Neural cell (in vitro differentiated cells): Measurements from ENCODE around the gene PACC1.

Source experiments
- EP300 ChIP-seq: fragments of 450-650 bp; conservative IDR thresholded peaks from 2 replicates; pipeline ENCODE4 v1.6.1; 2014; ENCODE audit warnings: antibody characterized with exemption, mild to moderate bottlenecking, moderate library complexity; ENCODE audit not compliant: poor library complexity, severe bottlenecking
- EZH2 ChIP-seq: fragments of 200-600, 300-800 bp; shearing (Covaris generic), sonication (generic); IDR thresholded peaks from 2 replicates; pipeline ENCODE4 v1.6.1; 2014; ENCODE audit warnings: antibody characterized with exemption, low read length, borderline replicate concordance, mild to moderate bottlenecking; ENCODE audit not compliant: insufficient read depth, poor library complexity, severe bottlenecking
- POLR2AphosphoS5 ChIP-seq: IDR thresholded peaks from 2 replicates; pipeline ENCODE4 v1.6.1; 2012
- RAD21 ChIP-seq: fragments of 450-650 bp; conservative IDR thresholded peaks from 2 replicates; pipeline ENCODE4 v1.6.1; 2014; ENCODE audit warnings: antibody characterized with exemption, mild to moderate bottlenecking, moderate library complexity
- SMC3 ChIP-seq: fragments of 450-650 bp; conservative IDR thresholded peaks from 2 replicates; pipeline ENCODE4 v1.6.1; 2014; ENCODE audit warnings: antibody characterized with exemption, mild to moderate bottlenecking, moderate library complexity; ENCODE audit not compliant: poor library complexity
- TF ChIP-seq, protein P1 (sequence below): fragments of 450-650 bp; IDR thresholded peaks from 2 replicates; pipeline ENCODE4 v1.5.1; 2014; ENCODE audit warnings: antibody characterized with exemption, mild to moderate bottlenecking, moderate library complexity; ENCODE audit not compliant: poor library complexity, severe bottlenecking

DNA sequence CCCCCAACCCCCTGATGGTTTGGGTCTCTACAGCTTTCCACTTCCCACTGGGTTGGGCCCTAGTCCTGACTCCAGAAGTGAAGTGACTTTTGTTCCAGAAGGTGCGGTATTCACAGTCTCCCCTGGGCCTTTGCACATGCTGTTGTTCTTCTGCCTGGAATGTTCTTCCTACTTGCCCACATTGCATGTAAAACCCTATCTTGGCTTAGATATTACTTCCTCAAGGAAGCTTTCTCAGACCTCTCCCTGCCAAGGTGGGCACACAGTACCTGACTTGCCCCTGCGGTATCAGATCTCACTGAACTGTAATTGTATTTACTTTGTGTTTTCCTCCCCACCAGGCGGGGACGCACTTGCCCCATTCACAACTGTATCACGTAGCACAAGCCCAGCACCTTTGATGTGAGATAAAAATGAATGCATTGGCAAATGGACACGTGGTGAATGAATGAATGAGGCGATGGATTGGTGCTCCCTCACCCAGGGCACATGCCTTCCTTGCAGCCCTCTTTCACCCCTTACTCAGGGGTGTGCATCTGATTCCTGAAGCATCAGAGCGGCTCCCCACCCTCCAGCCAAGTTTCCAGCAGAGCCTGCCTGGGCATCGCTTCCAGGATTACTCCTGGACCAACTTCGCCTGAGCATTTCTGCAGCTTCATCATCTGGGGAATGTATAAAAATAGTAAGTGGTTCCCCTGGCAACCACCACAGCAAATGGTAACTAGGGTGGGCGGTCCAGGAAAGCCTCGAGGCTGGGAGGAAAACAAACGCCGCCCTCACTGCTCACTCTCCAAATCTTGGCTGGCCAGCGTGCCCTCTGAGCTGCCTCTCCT lies 37.9 kb upstream of the PACC1 start:
- TF ChIP-seq, protein P1, sequence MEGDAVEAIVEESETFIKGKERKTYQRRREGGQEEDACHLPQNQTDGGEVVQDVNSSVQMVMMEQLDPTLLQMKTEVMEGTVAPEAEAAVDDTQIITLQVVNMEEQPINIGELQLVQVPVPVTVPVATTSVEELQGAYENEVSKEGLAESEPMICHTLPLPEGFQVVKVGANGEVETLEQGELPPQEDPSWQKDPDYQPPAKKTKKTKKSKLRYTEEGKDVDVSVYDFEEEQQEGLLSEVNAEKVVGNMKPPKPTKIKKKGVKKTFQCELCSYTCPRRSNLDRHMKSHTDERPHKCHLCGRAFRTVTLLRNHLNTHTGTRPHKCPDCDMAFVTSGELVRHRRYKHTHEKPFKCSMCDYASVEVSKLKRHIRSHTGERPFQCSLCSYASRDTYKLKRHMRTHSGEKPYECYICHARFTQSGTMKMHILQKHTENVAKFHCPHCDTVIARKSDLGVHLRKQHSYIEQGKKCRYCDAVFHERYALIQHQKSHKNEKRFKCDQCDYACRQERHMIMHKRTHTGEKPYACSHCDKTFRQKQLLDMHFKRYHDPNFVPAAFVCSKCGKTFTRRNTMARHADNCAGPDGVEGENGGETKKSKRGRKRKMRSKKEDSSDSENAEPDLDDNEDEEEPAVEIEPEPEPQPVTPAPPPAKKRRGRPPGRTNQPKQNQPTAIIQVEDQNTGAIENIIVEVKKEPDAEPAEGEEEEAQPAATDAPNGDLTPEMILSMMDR, result no peak
- TF ChIP-seq POLR2AphosphoS5, result no peak
- no peak for TF ChIP-seq EZH2
- TF ChIP-seq RAD21, result no peak
- no peak for TF ChIP-seq EP300
- no peak for TF ChIP-seq SMC3
